Measurements from ENCODE around the gene LYG1. TPM values are rescaled to one million over a fixed set of nuclear protein-coding genes. Genes with fewer than 3 reads are reported as not detected.

LYG1 gene
- total and polyA plus RNA-seq, 4 donors: 0.80 to 2.7 (median 1.0) TPM

DNA sequence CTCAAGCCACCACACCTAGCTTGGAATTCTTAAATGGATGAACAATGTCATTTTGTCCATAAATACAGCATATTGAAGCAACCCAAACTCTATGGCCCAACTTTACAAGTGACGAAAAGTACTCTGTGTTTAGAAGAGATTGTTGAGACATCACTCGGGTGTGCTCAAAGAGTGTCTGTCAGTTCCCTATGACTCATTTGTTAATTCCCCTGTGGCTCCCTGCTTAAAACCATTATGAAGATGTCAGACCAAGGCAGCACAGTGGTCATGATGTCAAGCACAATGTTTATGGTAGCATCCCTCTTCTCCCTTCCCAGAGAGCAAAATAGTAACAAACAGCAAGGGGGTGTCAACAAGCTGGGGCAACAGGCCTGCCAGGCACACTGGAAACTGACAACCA, 3.0 kb downstream of the LYG1 start:
- no peak overlapping the region for H3K27ac ChIP-seq (ENCODE audit: low read depth in 1 of 2, low read length in 1 of 2)
- 85 to 92% methylated on average over 2 of the region's 2 CpGs for WGBS, 2 donors
- ATAC-seq (ENCODE audit: insufficient read depth, low FRiP score) (no peak), DNase-seq (no peak)
- no peaks in the 10 kb centered on the region for H3K9me3 ChIP-seq (ENCODE audit: control insufficient read depth in 4 of 4, insufficient read depth in 3 of 4, low read length in 3 of 4)
- H3K9ac ChIP-seq (ENCODE audit: insufficient read depth in 1 of 2, low read length in 2 of 2): no peak overlapping the region
- peaks cover 0 to 6% (median 3%) of the 10 kb centered on the region in 4 donors for H3K36me3 ChIP-seq (ENCODE audit: control insufficient read depth in 4 of 4, insufficient read depth in 4 of 4, low read length in 4 of 4)
- H3K4me3 ChIP-seq: no peak overlapping the region
- TF ChIP-seq, protein P1, sequence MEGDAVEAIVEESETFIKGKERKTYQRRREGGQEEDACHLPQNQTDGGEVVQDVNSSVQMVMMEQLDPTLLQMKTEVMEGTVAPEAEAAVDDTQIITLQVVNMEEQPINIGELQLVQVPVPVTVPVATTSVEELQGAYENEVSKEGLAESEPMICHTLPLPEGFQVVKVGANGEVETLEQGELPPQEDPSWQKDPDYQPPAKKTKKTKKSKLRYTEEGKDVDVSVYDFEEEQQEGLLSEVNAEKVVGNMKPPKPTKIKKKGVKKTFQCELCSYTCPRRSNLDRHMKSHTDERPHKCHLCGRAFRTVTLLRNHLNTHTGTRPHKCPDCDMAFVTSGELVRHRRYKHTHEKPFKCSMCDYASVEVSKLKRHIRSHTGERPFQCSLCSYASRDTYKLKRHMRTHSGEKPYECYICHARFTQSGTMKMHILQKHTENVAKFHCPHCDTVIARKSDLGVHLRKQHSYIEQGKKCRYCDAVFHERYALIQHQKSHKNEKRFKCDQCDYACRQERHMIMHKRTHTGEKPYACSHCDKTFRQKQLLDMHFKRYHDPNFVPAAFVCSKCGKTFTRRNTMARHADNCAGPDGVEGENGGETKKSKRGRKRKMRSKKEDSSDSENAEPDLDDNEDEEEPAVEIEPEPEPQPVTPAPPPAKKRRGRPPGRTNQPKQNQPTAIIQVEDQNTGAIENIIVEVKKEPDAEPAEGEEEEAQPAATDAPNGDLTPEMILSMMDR (IDR thresholded peaks at IDR 0.05; ENCODE audit: control extremely low read depth, extremely low read depth): no peak
- H3K27me3 ChIP-seq (ENCODE audit: control insufficient read depth in 3 of 3, insufficient read depth in 3 of 3, low read length in 2 of 3): no peaks in the 10 kb centered on the region
- H3K4me1 ChIP-seq (ENCODE audit: control insufficient read depth in 5 of 5, insufficient read depth in 5 of 5, low read length in 5 of 5): no peaks in the 10 kb centered on the region

DNA sequence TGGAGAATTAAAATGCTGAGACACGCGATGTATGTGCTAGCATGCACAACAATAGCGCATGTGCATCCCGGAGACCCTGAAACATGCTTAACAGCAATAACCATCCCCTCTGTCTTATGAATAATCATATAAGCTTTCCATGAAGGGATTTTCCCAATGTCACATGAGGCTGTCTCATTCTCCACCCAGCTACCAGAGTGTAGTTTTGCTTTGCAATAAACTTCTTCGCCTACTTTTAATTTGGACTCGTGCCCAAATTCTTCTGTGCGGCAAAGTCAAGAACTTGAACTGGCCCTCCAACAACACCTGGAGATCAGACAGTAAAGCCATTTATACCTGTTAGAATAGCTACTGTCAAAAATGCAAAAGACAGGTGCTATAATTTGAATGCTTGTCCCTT, 15.5 kb downstream of the LYG1 start:
- 78 to 92% methylated on average over 7 of the region's 7 CpGs for WGBS, 2 donors

DNA sequence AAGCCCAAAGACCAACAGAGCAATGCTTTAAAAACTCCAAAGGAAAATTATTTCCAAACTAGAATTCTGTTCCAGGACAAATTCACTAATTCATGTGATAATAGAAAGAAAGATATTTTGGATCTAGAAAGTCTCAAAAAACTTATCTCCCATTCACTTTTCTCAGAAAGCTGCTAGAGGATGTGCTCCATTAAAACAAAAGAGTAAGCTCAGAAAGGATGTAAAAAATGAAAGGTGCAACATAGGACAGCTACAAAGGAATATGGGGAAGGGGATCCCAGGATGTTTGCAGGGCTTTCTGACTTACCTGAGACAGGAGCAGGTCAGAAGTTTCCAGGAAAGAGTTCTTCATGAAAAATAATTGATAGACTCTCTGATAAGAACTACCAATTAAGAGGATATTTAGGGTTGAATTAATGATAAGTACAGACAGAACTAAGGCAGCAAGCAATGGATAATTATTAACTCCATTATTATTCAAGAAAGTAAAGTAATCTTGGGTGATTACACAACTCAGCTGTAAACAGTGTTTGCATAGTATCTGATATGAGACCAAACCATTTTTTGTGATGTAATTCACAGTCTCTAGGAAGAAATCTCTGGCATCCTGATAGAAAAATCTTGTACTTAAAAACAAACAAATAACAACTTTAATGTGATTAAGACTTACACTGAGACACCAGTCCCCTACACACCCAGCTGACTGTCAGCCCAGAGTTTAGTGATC, 20.9 kb downstream of the LYG1 start:
- Histone ChIP-seq H3K4me3 (no peak overlapping the region), H3K27me3 (ENCODE audit: control insufficient read depth in 3 of 3, insufficient read depth in 3 of 3, low read length in 2 of 3) (no peaks in the 10 kb centered on the region), H3K27ac (ENCODE audit: low read depth in 1 of 2, low read length in 1 of 2) (no peak overlapping the region), H3K9me3 (ENCODE audit: control insufficient read depth in 4 of 4, insufficient read depth in 3 of 4, low read length in 3 of 4) (peaks cover 0 to 5% (median 0%) of the 10 kb centered on the region in 4 donors), H3K4me1 (ENCODE audit: control insufficient read depth in 5 of 5, insufficient read depth in 5 of 5, low read length in 5 of 5) (no peaks in the 10 kb centered on the region), H3K36me3 (ENCODE audit: control insufficient read depth in 4 of 4, insufficient read depth in 4 of 4, low read length in 4 of 4) (peaks cover 0 to 3% (median 1%) of the 10 kb centered on the region in 4 donors), H3K9ac (ENCODE audit: insufficient read depth in 1 of 2, low read length in 2 of 2) (no peak overlapping the region)
- ATAC-seq (ENCODE audit: insufficient read depth, low FRiP score) (no peak), DNase-seq (no peak)
- TF ChIP-seq, protein P1 (IDR thresholded peaks at IDR 0.05; ENCODE audit: control extremely low read depth, extremely low read depth): no peak

More for the DNA sequence above, 15.5 kb downstream of the LYG1 start:
- H3K4me3 ChIP-seq: no peak overlapping the region
- TF ChIP-seq, protein P1 (IDR thresholded peaks at IDR 0.05; ENCODE audit: control extremely low read depth, extremely low read depth): no peak
- no peak overlapping the region for H3K9ac ChIP-seq (ENCODE audit: insufficient read depth in 1 of 2, low read length in 2 of 2)
- peak; percentile 35 to 77 (median 50) for DNase-seq
- no peaks in the 10 kb centered on the region for H3K27me3 ChIP-seq (ENCODE audit: control insufficient read depth in 3 of 3, insufficient read depth in 3 of 3, low read length in 2 of 3)
- no peak overlapping the region for H3K27ac ChIP-seq (ENCODE audit: low read depth in 1 of 2, low read length in 1 of 2)
- peaks cover 0 to 10% (median 1%) of the 10 kb centered on the region in 4 donors for H3K36me3 ChIP-seq (ENCODE audit: control insufficient read depth in 4 of 4, insufficient read depth in 4 of 4, low read length in 4 of 4)
- no peak for ATAC-seq (ENCODE audit: insufficient read depth, low FRiP score)
- peaks cover 0 to 1% (median 0%) of the 10 kb centered on the region in 5 donors for H3K4me1 ChIP-seq (ENCODE audit: control insufficient read depth in 5 of 5, insufficient read depth in 5 of 5, low read length in 5 of 5)
- no peaks in the 10 kb centered on the region for H3K9me3 ChIP-seq (ENCODE audit: control insufficient read depth in 4 of 4, insufficient read depth in 3 of 4, low read length in 3 of 4)

Measured in lung (tissue), 12 donors.